ENCODE results near the gene MVB12B.

MVB12B gene

DNA sequence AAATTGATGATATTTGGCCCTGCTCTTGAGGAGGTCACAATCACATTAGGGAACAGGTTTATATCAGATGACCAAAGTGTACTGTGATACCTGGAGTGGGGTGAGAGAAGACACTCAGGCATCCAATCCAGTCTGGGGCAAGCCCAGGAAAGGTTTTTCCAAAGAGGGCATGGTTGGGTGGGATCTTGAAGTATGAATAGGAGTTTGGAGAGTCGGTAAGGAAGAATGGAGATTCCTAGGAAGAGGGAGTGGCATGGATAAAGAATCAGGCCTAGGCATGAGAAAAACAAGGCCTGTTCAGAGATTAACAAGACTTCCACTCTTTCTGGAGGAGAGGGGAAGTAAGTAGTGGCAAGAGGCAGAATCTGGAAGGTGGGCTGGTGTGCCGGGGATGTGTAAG, 91.1 kb downstream of the MVB12B start:
- no peak overlapping the region for H3K27ac ChIP-seq
- TF ChIP-seq, protein P1, sequence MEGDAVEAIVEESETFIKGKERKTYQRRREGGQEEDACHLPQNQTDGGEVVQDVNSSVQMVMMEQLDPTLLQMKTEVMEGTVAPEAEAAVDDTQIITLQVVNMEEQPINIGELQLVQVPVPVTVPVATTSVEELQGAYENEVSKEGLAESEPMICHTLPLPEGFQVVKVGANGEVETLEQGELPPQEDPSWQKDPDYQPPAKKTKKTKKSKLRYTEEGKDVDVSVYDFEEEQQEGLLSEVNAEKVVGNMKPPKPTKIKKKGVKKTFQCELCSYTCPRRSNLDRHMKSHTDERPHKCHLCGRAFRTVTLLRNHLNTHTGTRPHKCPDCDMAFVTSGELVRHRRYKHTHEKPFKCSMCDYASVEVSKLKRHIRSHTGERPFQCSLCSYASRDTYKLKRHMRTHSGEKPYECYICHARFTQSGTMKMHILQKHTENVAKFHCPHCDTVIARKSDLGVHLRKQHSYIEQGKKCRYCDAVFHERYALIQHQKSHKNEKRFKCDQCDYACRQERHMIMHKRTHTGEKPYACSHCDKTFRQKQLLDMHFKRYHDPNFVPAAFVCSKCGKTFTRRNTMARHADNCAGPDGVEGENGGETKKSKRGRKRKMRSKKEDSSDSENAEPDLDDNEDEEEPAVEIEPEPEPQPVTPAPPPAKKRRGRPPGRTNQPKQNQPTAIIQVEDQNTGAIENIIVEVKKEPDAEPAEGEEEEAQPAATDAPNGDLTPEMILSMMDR (IDR thresholded peaks at IDR 0.05) = no peak
- no peak for TF ChIP-seq ZFX (IDR thresholded peaks at IDR 0.05; ENCODE audit: borderline replicate concordance)

DNA sequence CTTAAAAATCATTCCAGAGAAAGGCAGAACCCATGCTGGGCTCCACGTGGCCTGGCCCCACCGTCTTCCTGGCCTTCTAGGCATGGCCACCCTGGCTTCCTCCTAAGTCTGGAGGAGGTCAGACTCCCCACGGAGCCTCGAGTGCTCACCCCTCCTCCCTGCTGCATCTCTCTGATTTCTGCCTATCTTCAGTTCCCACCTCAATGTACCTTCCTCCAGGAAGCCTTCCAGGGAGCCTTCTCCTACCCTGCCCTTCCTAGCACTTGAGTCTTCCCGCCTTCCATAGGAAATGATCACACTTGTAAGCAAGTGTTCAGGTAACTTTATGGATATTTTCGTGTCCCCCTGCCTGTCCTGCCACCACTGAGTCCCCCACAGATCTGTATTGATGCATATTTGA, 92.0 kb downstream of the MVB12B start:
- H3K27ac ChIP-seq = no peak overlapping the region
- TF ChIP-seq ZFX (IDR thresholded peaks at IDR 0.05; ENCODE audit: borderline replicate concordance) = no peak
- TF ChIP-seq, protein P1 (IDR thresholded peaks at IDR 0.05) = no peak

DNA sequence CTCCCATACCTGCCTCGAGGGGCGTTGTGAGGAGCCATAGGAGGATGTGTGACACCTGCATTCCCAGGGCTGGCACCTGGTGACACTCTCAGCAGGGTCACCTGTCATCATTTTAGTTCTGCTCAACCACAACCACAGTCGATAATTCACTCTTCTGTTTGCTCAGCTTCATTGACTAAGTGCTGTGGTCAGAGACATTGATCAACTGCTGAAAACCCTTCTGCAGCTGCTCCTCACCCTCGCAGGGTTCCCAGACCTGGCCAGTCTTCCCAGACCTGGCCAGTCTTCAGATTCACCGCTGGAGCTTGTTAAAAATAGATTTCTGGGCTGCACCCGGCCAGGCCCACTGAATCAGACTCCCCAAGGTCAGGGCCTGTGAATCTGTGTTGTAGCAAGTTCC, 92.8 kb downstream of the MVB12B start:
- TF ChIP-seq, protein P1 (IDR thresholded peaks at IDR 0.05) = no peak
- TF ChIP-seq ZFX (IDR thresholded peaks at IDR 0.05; ENCODE audit: borderline replicate concordance) = no peak
- no peak overlapping the region for H3K27ac ChIP-seq

DNA sequence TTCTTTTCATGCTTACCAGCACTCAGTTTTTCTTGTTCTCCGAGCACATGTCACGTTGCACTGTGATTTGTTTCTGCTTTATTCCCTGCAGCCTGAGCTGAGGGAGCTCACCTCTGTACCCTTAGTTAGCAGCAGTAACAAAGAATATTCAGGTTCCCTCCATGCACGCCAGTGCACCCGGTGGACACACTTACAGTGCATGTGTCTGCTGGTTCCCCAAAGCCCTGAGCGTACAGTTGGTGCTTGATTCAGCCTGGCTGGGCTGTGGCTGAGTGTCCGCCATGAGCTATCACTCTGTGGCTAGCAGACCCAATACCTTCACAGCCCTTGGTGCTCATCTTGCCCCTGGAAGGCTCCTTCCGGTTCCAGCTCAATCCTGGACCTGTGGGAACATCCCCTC, 93.5 kb downstream of the MVB12B start:
- no peak overlapping the region for H3K27ac ChIP-seq
- TF ChIP-seq, protein P1 (IDR thresholded peaks at IDR 0.05) = no peak
- no peak for TF ChIP-seq ZFX (IDR thresholded peaks at IDR 0.05; ENCODE audit: borderline replicate concordance)

DNA sequence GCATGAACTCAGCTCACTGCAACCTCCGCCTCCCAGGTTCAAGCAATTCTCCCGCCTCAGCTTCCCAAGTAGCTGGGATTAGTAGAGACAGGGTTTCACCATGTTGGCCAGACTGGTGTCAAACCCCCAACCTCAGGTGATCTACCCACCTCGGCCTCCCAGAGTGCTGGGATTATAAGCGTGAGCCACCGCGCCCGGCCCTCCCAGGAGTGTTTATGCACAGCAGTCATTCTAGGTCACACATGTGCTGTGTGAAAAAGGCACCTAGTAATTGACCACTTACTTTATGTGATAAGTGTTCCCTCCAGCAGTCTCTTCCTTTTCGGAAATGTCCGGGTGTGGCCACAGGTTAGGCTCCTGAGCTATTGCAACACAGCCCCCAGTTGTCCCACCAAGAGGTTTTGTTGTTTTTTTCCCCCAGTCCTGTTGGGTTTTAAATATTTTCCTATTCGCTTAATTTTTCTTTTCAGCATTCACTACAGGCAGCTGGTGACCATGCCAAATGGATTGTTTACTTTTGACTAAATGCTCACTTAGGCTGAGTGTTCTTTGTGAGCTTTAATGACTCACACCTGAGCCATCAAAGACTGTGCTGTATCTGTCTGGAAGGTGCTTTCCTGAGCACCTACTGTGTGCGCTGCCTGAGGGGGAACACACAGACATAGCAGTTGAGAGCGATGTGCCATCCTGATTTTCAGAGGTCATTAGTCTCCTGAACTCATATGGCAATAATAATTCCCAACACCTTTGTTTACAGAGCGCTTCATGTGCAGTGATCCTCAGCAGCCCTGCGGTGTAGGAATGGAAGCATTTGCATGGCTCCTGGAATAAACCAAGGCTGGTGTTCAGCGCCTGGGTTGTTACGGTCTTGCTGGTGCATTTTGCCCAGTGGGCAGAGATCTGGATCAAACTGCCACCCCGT, 94.3 kb downstream of the MVB12B start:
- no peak overlapping the region for H3K27ac ChIP-seq
- TF ChIP-seq, protein P1 (IDR thresholded peaks at IDR 0.05) = no peak
- no peak for TF ChIP-seq ZFX (IDR thresholded peaks at IDR 0.05; ENCODE audit: borderline replicate concordance)

DNA sequence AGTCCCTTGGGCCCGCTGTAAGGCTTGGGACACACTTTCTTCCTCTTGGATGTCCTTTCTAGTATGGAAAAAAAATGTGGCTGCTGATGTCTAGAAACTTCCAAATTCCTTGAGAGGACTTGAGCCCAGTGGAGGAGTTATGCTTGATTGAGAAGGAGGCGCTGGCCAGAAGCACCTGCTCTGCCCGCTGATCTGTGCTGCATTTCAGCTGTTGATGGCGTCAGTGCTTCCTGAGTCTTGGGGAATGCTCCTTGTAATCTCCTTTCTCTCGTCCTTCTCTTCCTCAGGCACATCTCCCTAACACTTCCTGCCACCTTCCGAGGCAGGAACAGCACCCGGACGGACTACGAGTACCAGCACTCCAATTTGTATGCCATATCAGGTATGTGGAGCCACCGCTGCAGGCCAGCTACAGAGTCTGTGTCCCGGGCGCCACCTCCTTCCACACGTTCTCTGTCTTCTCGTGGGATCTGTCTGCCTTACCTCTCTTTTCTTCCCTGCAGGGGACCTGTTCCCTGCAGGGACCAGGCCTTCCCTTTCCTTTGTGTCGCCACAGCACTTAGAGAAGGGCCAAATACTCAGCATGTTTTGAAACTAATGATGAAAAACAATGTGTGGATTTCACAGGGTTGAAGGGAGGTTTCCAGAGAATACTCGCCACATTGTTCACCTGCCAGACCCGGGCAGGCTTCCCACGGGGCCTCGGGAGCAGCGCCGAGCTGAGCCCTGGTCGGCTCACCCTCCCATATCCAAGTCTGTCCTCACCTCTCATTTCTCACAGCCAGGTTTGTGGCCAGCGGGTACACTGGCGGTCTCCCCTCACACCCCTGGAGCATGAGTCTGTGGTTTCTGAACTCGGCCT, 95.2 kb downstream of the MVB12B start:
- no peak overlapping the region for H3K27ac ChIP-seq
- TF ChIP-seq, protein P1 (IDR thresholded peaks at IDR 0.05) = no peak
- no peak for TF ChIP-seq ZFX (IDR thresholded peaks at IDR 0.05; ENCODE audit: borderline replicate concordance)

Data from 22Rv1 (cell line).